Left renal pelvis (tissue), 4 donors: Measurements from ENCODE around the gene PTPRE. TPM values are rescaled to one million over a fixed set of nuclear protein-coding genes. Genes with fewer than 3 reads are reported as not detected.
A peak's percentile ranks its signal among the peaks of the same experiment; 100 is the strongest.

Source experiments
- DNase-seq, 4 donors: peaks; one replicate each; pipeline ENCODE4 v3.0.0-alpha.2; 2013; ENCODE audit warnings: low read depth in 4 of 4, low spot score in 3 of 4
- polyA plus RNA-seq, 4 donors: library from polyadenylated mRNA; unstranded; fragments of 120-200 nt; gene quantifications; one replicate each; pipeline ENCODE4 v1.2.1, GENCODE V29; 2013; ENCODE audit not compliant: insufficient read length in 4 of 4

PTPRE gene
- polyA plus RNA-seq, 4 donors: 4.0 to 8.0 (median 6.6) TPM

- DNase-seq: no peak
Measured at GRCh38 chr10:127922675-127923366, 15.9 kb downstream of the PTPRE start.

- DNase-seq: no peak
Measured at GRCh38 chr10:127923646-127924045, 16.7 kb downstream of the PTPRE start.

GRCh38 chr10:127925471-127926207, 18.7 kb downstream of the PTPRE start:
- no peak for DNase-seq

GRCh38 chr10:127926455-127926854, 19.6 kb downstream of the PTPRE start:
- DNase-seq: no peak

- DNase-seq: no peak
Measured at GRCh38 chr10:127928021-127928806, 21.3 kb downstream of the PTPRE start.

GRCh38 chr10:127932521-127933270, 25.8 kb downstream of the PTPRE start:
- no peak for DNase-seq

GRCh38 chr10:127933271-127933670, 26.4 kb downstream of the PTPRE start:
- no peak for DNase-seq

- DNase-seq: no peak
Measured at GRCh38 chr10:127934383-127934782, 27.5 kb downstream of the PTPRE start.

- DNase-seq: no peak
Measured at GRCh38 chr10:127935071-127935561, 28.2 kb downstream of the PTPRE start.

- no peak for DNase-seq
Measured at GRCh38 chr10:127937069-127937468, 30.2 kb downstream of the PTPRE start.

- no peak for DNase-seq
Measured at GRCh38 chr10:127937915-127938463, 31.1 kb downstream of the PTPRE start.

GRCh38 chr10:127939786-127940330, 33.0 kb downstream of the PTPRE start:
- DNase-seq: no peak

GRCh38 chr10:127940866-127941640, 34.1 kb downstream of the PTPRE start:
- no peak for DNase-seq

- no peak for DNase-seq
Measured at GRCh38 chr10:127942811-127943210, 35.9 kb downstream of the PTPRE start.

GRCh38 chr10:127943336-127943910, 36.5 kb downstream of the PTPRE start:
- DNase-seq: no peak

GRCh38 chr10:127944256-127944655, 37.4 kb downstream of the PTPRE start:
- DNase-seq: no peak

GRCh38 chr10:127945341-127945758, 38.4 kb downstream of the PTPRE start:
- DNase-seq: peak in 2 of 4 donors; percentile 22 to 24

- DNase-seq: no peak
Measured at GRCh38 chr10:127945948-127946711, 39.2 kb downstream of the PTPRE start.
